HepG2 (cell line): Measurements from ENCODE around the gene POU3F1. TPM values are rescaled to one million over a fixed set of nuclear protein-coding genes. Genes with fewer than 3 reads are reported as not detected.

ENCODE experiments used
- DNMT1 ChIP-seq: sonication (generic); formaldehyde crosslinking; IDR thresholded peaks from 2 replicates; pipeline ENCODE4 v1.5.1; 2020; ENCODE audit warnings: mild to moderate bottlenecking, missing genetic modification reagents
- GLI4 ChIP-seq: sonication (generic); formaldehyde crosslinking; IDR thresholded peaks from 2 replicates; pipeline ENCODE4 v1.5.1; 2020; ENCODE audit warnings: missing genetic modification reagents, mild to moderate bottlenecking, moderate library complexity, borderline replicate concordance
- LBX2 ChIP-seq: sonication (generic); formaldehyde crosslinking; IDR thresholded peaks from 2 replicates; pipeline ENCODE4 v1.5.0; 2020; ENCODE audit warnings: missing genetic modification reagents, mild to moderate bottlenecking, borderline replicate concordance
- NFE2L2 ChIP-seq: fragments of 150-350 bp; IDR thresholded peaks from 2 replicates; pipeline ENCODE4 v1.6.1; 2014; ENCODE audit warnings: low read length
- NFIB ChIP-seq: sonication (generic); formaldehyde crosslinking; IDR thresholded peaks from 2 replicates; pipeline ENCODE4 v1.9.0; 2021; ENCODE audit warnings: missing genetic modification reagents, mild to moderate bottlenecking, borderline replicate concordance
- RBM22 ChIP-seq: fragments of 200-400 bp; formaldehyde crosslinking; optimal IDR thresholded peaks from 2 replicates; pipeline ENCODE3; 2017; ENCODE audit warnings: mild to moderate bottlenecking, low read length, moderate library complexity
- RELA ChIP-seq: sonication (generic); formaldehyde crosslinking; IDR thresholded peaks from 2 replicates; pipeline ENCODE4 v1.4.0; 2020; ENCODE audit warnings: missing genetic modification reagents
- SETDB1 ChIP-seq: sonication (generic); formaldehyde crosslinking; IDR thresholded peaks from 2 replicates; pipeline ENCODE4 v1.5.1; 2020; ENCODE audit warnings: missing genetic modification reagents, mild to moderate bottlenecking, borderline replicate concordance
- SMYD3 ChIP-seq: sonication (generic); formaldehyde crosslinking; IDR thresholded peaks from 2 replicates; pipeline ENCODE4 v1.8.1; 2023; ENCODE audit warnings: mild to moderate bottlenecking, missing genetic modification reagents
- SRSF9 ChIP-seq: fragments of 200-400 bp; formaldehyde crosslinking; IDR thresholded peaks from 2 replicates; pipeline ENCODE4 v1.6.1; 2018; ENCODE audit warnings: borderline replicate concordance, mild to moderate bottlenecking, low read depth, low read length; ENCODE audit not compliant: insufficient read depth, poor library complexity, severe bottlenecking
- TBX3 ChIP-seq: fragments of 450-650 bp; IDR thresholded peaks from 2 replicates; pipeline ENCODE4 v1.6.1; 2017; ENCODE audit warnings: antibody characterized with exemption, mild to moderate bottlenecking, inconsistent platforms, borderline replicate concordance
- ZNF136 ChIP-seq: sonication (generic); formaldehyde crosslinking; IDR thresholded peaks from 2 replicates; pipeline ENCODE4 v1.8.1; 2022; ENCODE audit warnings: low read depth, mild to moderate bottlenecking, moderate library complexity, missing genetic modification reagents
- ZNF326 ChIP-seq: sonication (generic); formaldehyde crosslinking; IDR thresholded peaks from 2 replicates; pipeline ENCODE4 v1.4.0; 2020; ENCODE audit warnings: missing genetic modification reagents, borderline replicate concordance
- ZNF430 ChIP-seq: sonication (generic); formaldehyde crosslinking; IDR thresholded peaks from 2 replicates; pipeline ENCODE4 v1.9.0; 2021; ENCODE audit warnings: mild to moderate bottlenecking, missing genetic modification reagents
- ZNF468 ChIP-seq: sonication (generic); formaldehyde crosslinking; IDR thresholded peaks from 2 replicates; pipeline ENCODE4 v1.8.0; 2022; ENCODE audit warnings: mild to moderate bottlenecking, moderate library complexity, missing genetic modification reagents
- ZNF512 ChIP-seq: sonication (generic); formaldehyde crosslinking; IDR thresholded peaks from 2 replicates; pipeline ENCODE4 v1.4.0; 2020; ENCODE audit warnings: mild to moderate bottlenecking, missing genetic modification reagents
- ZNF546 ChIP-seq: sonication (generic); formaldehyde crosslinking; conservative IDR thresholded peaks from 2 replicates; pipeline ENCODE4 v1.8.1; 2023; ENCODE audit warnings: mild to moderate bottlenecking, missing genetic modification reagents
- ZNF558 ChIP-seq: sonication (generic); formaldehyde crosslinking; IDR thresholded peaks from 2 replicates; pipeline ENCODE4 v1.9.0; 2022; ENCODE audit warnings: mild to moderate bottlenecking, missing genetic modification reagents, borderline replicate concordance
- ZNF83 ChIP-seq: sonication (generic); formaldehyde crosslinking; IDR thresholded peaks from 2 replicates; pipeline ENCODE4 v1.4.0; 2020; ENCODE audit warnings: missing genetic modification reagents, mild to moderate bottlenecking, borderline replicate concordance
- ZNF879 ChIP-seq: sonication (generic); formaldehyde crosslinking; IDR thresholded peaks from 2 replicates; pipeline ENCODE4 v1.8.1; 2023; ENCODE audit warnings: missing genetic modification reagents
- polyA plus RNA-seq, 8 experiments: library from polyadenylated mRNA; depleted of rRNA in 3 of 8; stranded (reverse) in 7 of 8; unstranded in 1 of 8; fragments of >200 nt; fragmentation: Illumina TruSeq in 4 of 8; extraction: Trizol in 4 of 8; gene quantifications; 2 replicates each; pipeline versions ENCODE4 v1.2.1 to v1.2.3, GENCODE V29; 2011 to 2016; ENCODE audit warnings: low read depth in 4 of 8, missing spikeins in 1 of 8, mixed read lengths in 1 of 8; ENCODE audit not compliant: insufficient read depth in 1 of 8
- total RNA-seq, 5 experiments: library from RNA; depleted of rRNA; stranded (reverse); fragments of >200 nt; fragmentation: Illumina TruSeq; extraction: Trizol; gene quantifications; 2 replicates each; pipeline ENCODE4 v1.2.3, GENCODE V29; 2016; ENCODE audit warnings: low read depth in 1 of 5
- TF ChIP-seq, protein P1 (sequence below): sonication (generic); formaldehyde crosslinking; conservative IDR thresholded peaks from 2 replicates; pipeline ENCODE4 v1.8.1; 2023; ENCODE audit warnings: missing genetic modification reagents
- TF ChIP-seq, protein P2 (sequence below): sonication (generic); formaldehyde crosslinking; IDR thresholded peaks from 2 replicates; pipeline ENCODE4 v1.4.0; 2020; ENCODE audit warnings: low read depth, mild to moderate bottlenecking, missing genetic modification reagents
- TF ChIP-seq, protein P3 (sequence below): IDR thresholded peaks from 2 replicates; pipeline ENCODE4 v1.6.1; 2016; ENCODE audit warnings: low read depth

Gene POU3F1
- total and polyA plus RNA-seq, 2 of the 13 experiments (the other 11 are each of a cell fraction or from before 2014, with no cell fraction given), result not detected

DNA sequence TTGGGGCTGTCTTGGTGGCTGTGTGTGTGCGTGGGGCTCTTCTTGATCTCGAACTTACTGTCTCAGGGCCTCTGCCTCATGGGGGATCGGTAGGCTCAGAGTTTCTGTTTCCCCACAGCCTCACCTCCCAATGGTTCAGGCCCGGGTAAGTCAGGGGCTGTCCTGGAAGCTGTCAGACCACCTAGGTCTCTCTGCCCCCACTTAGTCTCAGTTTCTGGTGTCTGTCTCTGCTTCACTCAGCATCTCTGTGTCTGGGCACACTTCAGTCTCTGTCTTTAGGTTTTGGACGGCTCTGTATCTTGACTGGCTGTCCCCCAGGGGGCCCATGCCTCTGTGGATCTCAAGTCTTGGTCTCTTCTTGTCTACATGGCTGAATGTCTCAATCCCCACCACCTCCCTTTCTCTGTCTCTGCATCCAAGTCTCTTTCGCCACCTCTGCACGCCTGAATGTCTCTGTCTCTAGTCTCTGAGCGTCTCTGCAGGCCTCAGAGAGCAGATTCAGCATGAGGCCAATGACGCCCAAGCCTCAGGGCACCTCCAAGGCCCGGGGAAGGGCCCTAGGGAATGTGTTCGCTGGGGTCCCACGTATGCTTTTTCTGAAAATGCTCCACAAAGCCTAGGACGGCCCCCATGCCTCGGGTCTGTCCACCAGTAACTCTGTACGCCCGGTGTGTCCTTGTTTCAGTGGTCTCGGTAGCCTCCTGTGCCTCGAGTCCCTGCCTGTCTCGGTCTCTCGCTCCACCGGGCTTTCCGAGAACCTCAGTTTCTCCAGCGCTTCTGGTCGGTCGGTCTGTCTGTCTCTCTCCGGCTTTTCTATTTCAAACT, 42.1 kb downstream of the POU3F1 start (continued):
- TF ChIP-seq, protein P1, sequence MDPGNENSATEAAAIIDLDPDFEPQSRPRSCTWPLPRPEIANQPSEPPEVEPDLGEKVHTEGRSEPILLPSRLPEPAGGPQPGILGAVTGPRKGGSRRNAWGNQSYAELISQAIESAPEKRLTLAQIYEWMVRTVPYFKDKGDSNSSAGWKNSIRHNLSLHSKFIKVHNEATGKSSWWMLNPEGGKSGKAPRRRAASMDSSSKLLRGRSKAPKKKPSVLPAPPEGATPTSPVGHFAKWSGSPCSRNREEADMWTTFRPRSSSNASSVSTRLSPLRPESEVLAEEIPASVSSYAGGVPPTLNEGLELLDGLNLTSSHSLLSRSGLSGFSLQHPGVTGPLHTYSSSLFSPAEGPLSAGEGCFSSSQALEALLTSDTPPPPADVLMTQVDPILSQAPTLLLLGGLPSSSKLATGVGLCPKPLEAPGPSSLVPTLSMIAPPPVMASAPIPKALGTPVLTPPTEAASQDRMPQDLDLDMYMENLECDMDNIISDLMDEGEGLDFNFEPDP (CRISPR knock-in tag), result no peak
- no peak for TF ChIP-seq LBX2 (CRISPR knock-in tag)
- TF ChIP-seq SRSF9, result no peak
- TF ChIP-seq RBM22, result no peak
- no peak for TF ChIP-seq SETDB1 (CRISPR knock-in tag)
- TF ChIP-seq, protein P2, sequence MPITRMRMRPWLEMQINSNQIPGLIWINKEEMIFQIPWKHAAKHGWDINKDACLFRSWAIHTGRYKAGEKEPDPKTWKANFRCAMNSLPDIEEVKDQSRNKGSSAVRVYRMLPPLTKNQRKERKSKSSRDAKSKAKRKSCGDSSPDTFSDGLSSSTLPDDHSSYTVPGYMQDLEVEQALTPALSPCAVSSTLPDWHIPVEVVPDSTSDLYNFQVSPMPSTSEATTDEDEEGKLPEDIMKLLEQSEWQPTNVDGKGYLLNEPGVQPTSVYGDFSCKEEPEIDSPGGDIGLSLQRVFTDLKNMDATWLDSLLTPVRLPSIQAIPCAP (CRISPR knock-in tag), result no peak
- TF ChIP-seq DNMT1 (CRISPR knock-in tag), result no peak
- TF ChIP-seq TBX3, result no peak
- 0 out of 2 replicates have a peak, but pooled peaks have one; percentile 42 for TF ChIP-seq ZNF430 (CRISPR knock-in tag)
- TF ChIP-seq ZNF546 (CRISPR knock-in tag), result no peak
- TF ChIP-seq ZNF879 (CRISPR knock-in tag), result no peak
- no peak for TF ChIP-seq ZNF512
- TF ChIP-seq, protein P3, sequence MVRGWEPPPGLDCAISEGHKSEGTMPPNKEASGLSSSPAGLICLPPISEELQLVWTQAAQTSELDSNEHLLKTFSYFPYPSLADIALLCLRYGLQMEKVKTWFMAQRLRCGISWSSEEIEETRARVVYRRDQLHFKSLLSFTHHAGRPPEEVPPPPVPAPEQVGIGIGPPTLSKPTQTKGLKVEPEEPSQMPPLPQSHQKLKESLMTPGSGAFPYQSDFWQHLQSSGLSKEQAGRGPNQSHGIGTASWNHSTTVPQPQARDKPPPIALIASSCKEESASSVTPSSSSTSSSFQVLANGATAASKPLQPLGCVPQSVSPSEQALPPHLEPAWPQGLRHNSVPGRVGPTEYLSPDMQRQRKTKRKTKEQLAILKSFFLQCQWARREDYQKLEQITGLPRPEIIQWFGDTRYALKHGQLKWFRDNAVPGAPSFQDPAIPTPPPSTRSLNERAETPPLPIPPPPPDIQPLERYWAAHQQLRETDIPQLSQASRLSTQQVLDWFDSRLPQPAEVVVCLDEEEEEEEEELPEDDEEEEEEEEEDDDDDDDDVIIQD (CRISPR knock-in tag), result no peak
- TF ChIP-seq NFIB, result 0 out of 2 replicates have a peak, but pooled peaks have one; percentile 23
- no peak for TF ChIP-seq SMYD3 (CRISPR knock-in tag)
- no peak for TF ChIP-seq GLI4 (CRISPR knock-in tag)
- no peak for TF ChIP-seq ZNF326
- TF ChIP-seq NFE2L2, result no peak
- no peak for TF ChIP-seq ZNF136 (CRISPR knock-in tag)
- TF ChIP-seq ZNF468 (CRISPR knock-in tag), result no peak
- TF ChIP-seq ZNF558, result no peak
- no peak for TF ChIP-seq ZNF83 (CRISPR knock-in tag)
- TF ChIP-seq RELA (CRISPR knock-in tag), result no peak
